K562 (cell line): ENCODE measurements around the gene AGBL1. TPM values are rescaled to one million over a fixed set of nuclear protein-coding genes. Genes with fewer than 3 reads are reported as not detected.

Experiments used
- ATAC-seq: fragments of 200-7000 bp; cut with Tn5 transposase; 3 replicates; pipeline ENCODE4 v1.9.1; 2020; ENCODE audit warnings: moderate library complexity
- BruUV-seq: library from RNA; stranded (reverse); fragments of 400-500 nt; replicated peaks from 2 replicates; lab custom pipeline; 2021; lab: Mats Ljungman, UMichigan
- CTCF ChIA-PET: fragments of 300-600 bp; formaldehyde crosslinking; extraction: SDS; loops from one replicate; lab custom pipeline; 2021; ENCODE audit warnings: low intra/inter-chr PET ratio; lab: Yijun Ruan, JAX
- POLR2A ChIA-PET: fragments of 300-600, 350-650 bp; sonication (Branson Sonifier 250); formaldehyde crosslinking; extraction: SDS; loops from one replicate; lab custom pipeline; 2021; ENCODE audit warnings: antibody characterized with exemption, inconsistent platforms; lab: Yijun Ruan, JAX
- DNase-seq, 4 experiments: peaks; one replicate each; pipeline versions ENCODE4 v3.0.0 to v3.0.0-alpha.2; 2011 to 2018; ENCODE audit warnings: low spot score in 3 of 4, mixed read lengths in 3 of 4; ENCODE audit errors: extremely low read depth in 1 of 4
- FAIRE-seq: peaks from 2 replicates; lab custom pipeline; 2011; peaks lifted over from hg19 to GRCh38; lab: Jason Lieb, UNC
- H2AFZ ChIP-seq: 2 replicates; pipeline ENCODE4 v1.6.0; 2011; ENCODE audit warnings: low read depth, low read length, control low read depth, inconsistent platforms
- H3K27ac ChIP-seq: fragments of 200-600 bp; 3 replicates; pipeline ENCODE4 v1.8.0; 2011; ENCODE audit warnings: low read depth, mild to moderate bottlenecking, control low read depth, inconsistent platforms, low read length, moderate library complexity, mixed read lengths; ENCODE audit errors: extremely low read depth
- H3K27me3 ChIP-seq, 2 experiments: fragments of 300-600 bp in 1 of 2; 2 replicates in 1 of 2; 3 replicates in 1 of 2; pipeline versions ENCODE4 v1.6.0 to v1.8.0; 2011; ENCODE audit warnings: inconsistent platforms in 2 of 2, low read length in 2 of 2, mild to moderate bottlenecking in 1 of 2, mixed read lengths in 1 of 2, moderate library complexity in 1 of 2; ENCODE audit not compliant: control insufficient read depth in 2 of 2, insufficient read depth in 2 of 2
- H3K36me3 ChIP-seq: fragments of 300-600 bp; 3 replicates; pipeline ENCODE4 v1.8.0; 2011; ENCODE audit warnings: mild to moderate bottlenecking, low read length, inconsistent platforms; ENCODE audit not compliant: control insufficient read depth, insufficient read depth
- H3K4me1 ChIP-seq, 2 experiments: fragments of 200-600 bp in 1 of 2; replicated peaks in 1 of 2; 2 replicates in 1 of 2; 3 replicates in 1 of 2; pipeline versions ENCODE4 v1.5.1 to v1.8.0; 2011; ENCODE audit warnings: inconsistent platforms in 2 of 2, low read length in 2 of 2, mild to moderate bottlenecking in 1 of 2, mixed read lengths in 1 of 2, moderate library complexity in 1 of 2; ENCODE audit not compliant: control insufficient read depth in 2 of 2, insufficient read depth in 2 of 2
- H3K4me2 ChIP-seq: 2 replicates; pipeline ENCODE4 v1.6.1; 2011; ENCODE audit warnings: low read length, control low read depth, inconsistent platforms, mixed read lengths; ENCODE audit not compliant: insufficient read depth
- H3K4me3 ChIP-seq: fragments of 200-600 bp; sonication (generic), shearing (Covaris generic); 2 replicates; pipeline ENCODE4 v1.5.1; 2016; ENCODE audit warnings: control low read depth, inconsistent platforms
- H3K79me2 ChIP-seq: fragments of 200-600 bp; 3 replicates; pipeline ENCODE4 v1.8.0; 2011; ENCODE audit warnings: low read length, inconsistent platforms; ENCODE audit not compliant: control insufficient read depth, insufficient read depth
- H3K9ac ChIP-seq, 2 experiments: 2 replicates each; pipeline versions ENCODE4 v1.6.0 to v1.6.1; 2011; ENCODE audit warnings: low read depth in 2 of 2, low read length in 2 of 2, control low read depth in 1 of 2, inconsistent platforms in 1 of 2, mild to moderate bottlenecking in 1 of 2, mixed read lengths in 1 of 2; ENCODE audit not compliant: insufficient read depth in 1 of 2
- H3K9me1 ChIP-seq: one replicate; pipeline ENCODE4 v1.6.0; 2011; ENCODE audit warnings: inconsistent platforms, mild to moderate bottlenecking, low read length, moderate library complexity; ENCODE audit not compliant: control insufficient read depth, insufficient read depth
- H3K9me3 ChIP-seq: replicated peaks from 2 replicates; pipeline ENCODE4 v1.5.1; 2011; ENCODE audit warnings: low read depth, low read length, inconsistent platforms; ENCODE audit not compliant: control insufficient read depth, insufficient read depth
- H4K20me1 ChIP-seq: replicated peaks from 2 replicates; pipeline ENCODE4 v1.6.1; 2011; ENCODE audit warnings: low read length, inconsistent platforms, mixed read lengths; ENCODE audit not compliant: control insufficient read depth, insufficient read depth
- ARID4B ChIP-seq: sonication (generic); formaldehyde crosslinking; IDR thresholded peaks from 2 replicates; pipeline ENCODE4 v1.8.0; 2022; ENCODE audit warnings: mild to moderate bottlenecking, missing genetic modification reagents
- ATF6 ChIP-seq: sonication (generic); formaldehyde crosslinking; IDR thresholded peaks from 2 replicates; pipeline ENCODE4 v1.4.0; 2020; ENCODE audit warnings: mild to moderate bottlenecking, missing genetic modification reagents
- BRF1 ChIP-seq: IDR thresholded peaks from 3 replicates; pipeline ENCODE4 v1.6.1; 2011; ENCODE audit warnings: borderline replicate concordance, mild to moderate bottlenecking; ENCODE audit not compliant: insufficient read length; ENCODE audit errors: extremely low read depth
- CHD4 ChIP-seq: fragments of 200-600 bp; sonication (generic); IDR thresholded peaks from 3 replicates; pipeline ENCODE4 v1.6.1; 2012; ENCODE audit warnings: low read depth, mild to moderate bottlenecking, mixed read lengths, low read length, inconsistent platforms; ENCODE audit not compliant: insufficient read depth, insufficient replicate concordance, poor library complexity, severe bottlenecking
- GABPA ChIP-seq: fragments of 200-800 bp; sonication (Bioruptor generic); conservative IDR thresholded peaks from 2 replicates; pipeline ENCODE4 v1.6.1; 2016; ENCODE audit warnings: low read depth, missing genetic modification characterization, missing compliant biosample characterization
- KLF16 ChIP-seq: IDR thresholded peaks from 2 replicates; pipeline ENCODE4 v1.6.1; 2016; ENCODE audit warnings: antibody characterized with exemption
- NCOA2 ChIP-seq, 2 experiments: fragments of 450-650 bp; IDR thresholded peaks; 2 replicates each; pipeline ENCODE4 v1.6.1; 2018; ENCODE audit warnings: mild to moderate bottlenecking in 2 of 2, moderate library complexity in 1 of 2; ENCODE audit not compliant: partially characterized antibody in 2 of 2
- POLR2H ChIP-seq: IDR thresholded peaks from 2 replicates; pipeline ENCODE4 v1.6.1; 2016; ENCODE audit warnings: missing genetic modification characterization, low read depth, mild to moderate bottlenecking, control low read depth, missing compliant biosample characterization, moderate library complexity
- TCF7 ChIP-seq: sonication (generic); IDR thresholded peaks from 2 replicates; pipeline ENCODE4 v1.6.1; 2016; ENCODE audit warnings: antibody characterized with exemption, borderline replicate concordance
- ZBTB43 ChIP-seq: sonication (generic); formaldehyde crosslinking; IDR thresholded peaks from 2 replicates; pipeline ENCODE4 v1.8.0; 2023; ENCODE audit warnings: mild to moderate bottlenecking, missing genetic modification reagents
- ZKSCAN3 ChIP-seq: fragments of 250-450 bp; sonication (Bioruptor Pico); IDR thresholded peaks from 2 replicates; pipeline ENCODE4 v1.4.0; 2020
- ZNF121 ChIP-seq: sonication (generic); formaldehyde crosslinking; conservative IDR thresholded peaks from 2 replicates; pipeline ENCODE4 v1.8.0; 2022; ENCODE audit warnings: missing genetic modification reagents
- ZNF184 ChIP-seq: sonication (generic); formaldehyde crosslinking; IDR thresholded peaks from 2 replicates; pipeline ENCODE4 v1.5.0; 2020; ENCODE audit warnings: missing genetic modification reagents
- ZNF3 ChIP-seq: fragments of 250-450 bp; sonication (Bioruptor Pico); IDR thresholded peaks from 2 replicates; pipeline ENCODE4 v1.5.0; 2021; ENCODE audit warnings: mild to moderate bottlenecking, moderate library complexity
- in situ Hi-C: fragments of 300-500 bp; cut with MboI; formaldehyde crosslinking; loops from 4 replicates; pipeline ENCODE4 v1.15.0; 2018; ENCODE audit warnings: inconsistent platforms, mixed read lengths
- intact Hi-C: fragments of 100-400 bp; cut with micrococcal nuclease; formaldehyde crosslinking; loops from 2 replicates; pipeline ENCODE4 v1.14.2; 2022
- polyA plus RNA-seq, 8 experiments: library from polyadenylated mRNA; depleted of rRNA in 4 of 8; stranded (reverse) in 5 of 8; unstranded in 3 of 8; fragments of >200 nt; fragmentation: Nextera tagmentation in 2 of 8; fragmentation: Illumina TruSeq in 1 of 8; extraction: Ambion mirVana in 2 of 8; extraction: Trizol in 1 of 8; gene quantifications; 2 replicates each; pipeline versions ENCODE4 v1.2.1 to v1.2.3, GENCODE V29; 2011 to 2014; ENCODE audit warnings: inconsistent platforms in 1 of 8, missing spikeins in 1 of 8
- total RNA-seq, 7 experiments: library from RNA; depleted of rRNA in 6 of 7; stranded (reverse); fragments of >200 nt in 6 of 7; fragmentation: Illumina TruSeq in 2 of 7; extraction: Trizol in 2 of 7; gene quantifications; 2 replicates each; pipeline versions ENCODE4 v1.2.1 to v1.2.3, GENCODE V29; 2011 to 2021; ENCODE audit warnings: low replicate concordance in 1 of 7

The AGBL1 gene
- total and polyA plus RNA-seq, 9 of the 15 experiments (the other 6 are each of a cell fraction or from before 2014, with no cell fraction given) = not detected

GRCh38 chr15:86568378-86568777 lies 488.7 kb downstream of the AGBL1 start:
- Histone ChIP-seq H3K9ac (no peak overlapping the region), H3K4me2 (no peak overlapping the region), H3K4me3 (no peak overlapping the region), H3K27ac (no peak overlapping the region), H3K36me3 (no peaks in the 10 kb centered on the region), H3K4me1 (no peaks in the 10 kb centered on the region), H3K79me2 (no peaks in the 10 kb centered on the region), H3K27me3 (no peaks in the 10 kb centered on the region), H3K9me1 (no peaks in the 10 kb centered on the region), H2AFZ (no peak overlapping the region), H3K9me3 (no peaks in the 10 kb centered on the region), H4K20me1 (no peaks in the 10 kb centered on the region)
- in situ Hi-C loops (no loop called here), intact Hi-C loops (no loop called here)
- DNase-seq (no peak), FAIRE-seq (no peak), ATAC-seq (no peak)
- CTCF ChIA-PET = no interaction called here
- BruUV-seq = no TSS peak
- POLR2A ChIA-PET = no interaction called here
- TF ChIP-seq ZNF121 (CRISPR knock-in tag) (no peak), ZBTB43 (no peak), NCOA2 (IDR thresholded peaks at IDR 0.05; ENCODE audit: partially characterized antibody in 2 of 2) (no peak), ATF6 (CRISPR knock-in tag) (no peak), TCF7 (no peak), POLR2H (tag) (no peak), GABPA (tag) (no peak), ZNF3 (no peak), CHD4 (no peak), KLF16 (no peak), ZNF184 (no peak), BRF1 (no peak), ARID4B (CRISPR knock-in tag) (no peak), ZKSCAN3 (CRISPR knock-in tag) (no peak)
